T-cell (primary cell): Measurements from ENCODE around the gene TENM3. TPM values are rescaled to one million over a fixed set of nuclear protein-coding genes. Genes with fewer than 3 reads are reported as not detected.

Experiments used
- ATAC-seq, 4 experiments: fragments of 200-7000 bp in 3 of 4; fragments of 150-1000 bp in 1 of 4; cut with Tn5 transposase; replicated peaks in 1 of 4; 1 replicate in 3 of 4; 2 replicates in 1 of 4; pipeline ENCODE4 v1.10.0; 2021; ENCODE audit warnings: moderate library complexity in 3 of 4, mild to moderate bottlenecking in 2 of 4, moderate number of reproducible peaks in 1 of 4
- CTCF ChIA-PET, 2 donors: fragments of 300-600 bp; sonication (Branson Sonifier 250); formaldehyde crosslinking; loops; one replicate each; lab custom pipeline; 2022; ENCODE audit warnings: antibody characterized with exemption in 2 of 2; lab: Charles Lee
- POLR2A ChIA-PET, 2 donors: fragments of 300-600 bp; sonication (Branson Sonifier 250); formaldehyde crosslinking; loops; one replicate each; lab custom pipeline; 2022; ENCODE audit warnings: antibody characterized with exemption in 2 of 2; lab: Charles Lee
- DNase-seq, 35 experiments: peaks; one replicate each; pipeline versions ENCODE4 v3.0.0 to v3.0.0-alpha.2; 2013 to 2023
- H3K27ac ChIP-seq: one replicate; pipeline ENCODE4 v1.5.1; 2013; ENCODE audit warnings: low read length
- H3K27me3 ChIP-seq, 2 experiments: replicated peaks in 1 of 2; 1 replicate in 1 of 2; 2 replicates in 1 of 2; pipeline versions ENCODE4 v1.6.1 to v1.7.0; 2013; ENCODE audit warnings: low read length in 1 of 2, mixed read lengths in 1 of 2; ENCODE audit not compliant: control insufficient read depth in 2 of 2, insufficient read depth in 2 of 2; ENCODE audit errors: extremely low read depth in 1 of 2
- H3K36me3 ChIP-seq, 2 donors: 1 replicate in 1 of 2; 2 replicates in 1 of 2; pipeline versions ENCODE4 v1.6.1 to v1.7.0; 2013; ENCODE audit warnings: low read length in 1 of 2; ENCODE audit not compliant: control insufficient read depth in 2 of 2, insufficient read depth in 1 of 2; ENCODE audit errors: extremely low read depth in 1 of 2
- H3K4me1 ChIP-seq, 2 experiments: 1 replicate in 1 of 2; 2 replicates in 1 of 2; pipeline versions ENCODE4 v1.6.1 to v1.7.0; 2013; ENCODE audit warnings: low read length in 2 of 2, mixed read lengths in 1 of 2; ENCODE audit not compliant: insufficient read depth in 2 of 2, control insufficient read depth in 1 of 2; ENCODE audit errors: extremely low read depth in 1 of 2
- H3K4me3 ChIP-seq, 2 donors: 1 replicate in 1 of 2; 2 replicates in 1 of 2; pipeline versions ENCODE4 v1.5.1 to v1.7.0; 2013; ENCODE audit warnings: mild to moderate bottlenecking in 2 of 2, low read length in 1 of 2, moderate library complexity in 1 of 2; ENCODE audit not compliant: control insufficient read depth in 1 of 2; ENCODE audit errors: extremely low read depth in 1 of 2
- H3K9me3 ChIP-seq: 2 replicates; pipeline ENCODE4 v1.7.0; 2013
- H3K27ac Mint-ChIP-seq, 2 donors: one replicate each; pipeline ENCODE4 v1.8.0; 2020 to 2021; ENCODE audit warnings: mild to moderate bottlenecking in 2 of 2, mixed read lengths in 2 of 2
- H3K27me3 Mint-ChIP-seq, 2 donors: one replicate each; pipeline ENCODE4 v1.8.0; 2021 to 2022; ENCODE audit warnings: mixed read lengths in 2 of 2
- H3K36me3 Mint-ChIP-seq: one replicate; pipeline ENCODE4 v1.8.0; 2021; ENCODE audit warnings: mixed read lengths
- H3K4me1 Mint-ChIP-seq, 3 donors: one replicate each; pipeline ENCODE4 v1.8.0; 2020 to 2022; ENCODE audit warnings: mixed read lengths in 3 of 3, mild to moderate bottlenecking in 1 of 3
- H3K4me3 Mint-ChIP-seq, 3 donors: one replicate each; pipeline ENCODE4 v1.8.0; 2020 to 2022; ENCODE audit warnings: mild to moderate bottlenecking in 3 of 3, mixed read lengths in 3 of 3, moderate library complexity in 3 of 3
- H3K9me3 Mint-ChIP-seq, 3 donors: one replicate each; pipeline ENCODE4 v1.8.0; 2020 to 2022; ENCODE audit warnings: mixed read lengths in 3 of 3
- WGBS: methylation state at CpG from one replicate; pipeline ENCODE4 v1.1.5; 2013; ENCODE audit warnings: missing lambda C conversion rate; ENCODE audit not compliant: insufficient coverage; 5-methylcytosine and 5-hydroxymethylcytosine counted together
- total RNA-seq, 35 experiments: library from RNA in 6 of 35; stranded (reverse) in 6 of 35; fragments of 120-200 nt in 1 of 35; gene quantifications; one replicate each; pipeline versions ENCODE4 v1.2.1 to v1.2.4 and lab custom pipeline; 2013 to 2026

TENM3 gene
- total RNA-seq, 5 donors from 2014 or later (not counting 1 experiment from before 2014, with no cell fraction given) = 0.03 to 0.44 (median 0.16) TPM; not detected in 2

DNA sequence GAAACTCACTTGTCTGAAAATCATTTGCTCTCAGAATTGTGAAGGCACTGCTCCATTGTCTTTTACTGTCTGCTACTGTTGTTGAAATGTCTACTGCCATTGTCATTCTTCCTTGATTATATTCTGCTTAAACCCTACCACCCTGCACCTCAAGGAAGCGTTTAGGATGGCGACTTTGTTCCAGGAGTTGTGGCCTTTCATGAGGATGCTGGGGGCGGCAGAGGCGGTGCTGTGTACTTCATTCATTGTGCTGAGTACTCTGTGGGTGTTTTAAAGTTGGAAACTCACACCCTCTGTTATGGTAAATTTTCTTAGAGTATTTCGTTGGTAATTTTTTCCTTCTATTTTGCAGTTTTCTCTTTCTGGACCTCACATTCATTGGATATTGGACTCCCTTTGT, 258.9 kb downstream of the TENM3 start:
- Histone ChIP-seq H3K36me3 (no peaks in the 10 kb centered on the region), H3K27ac (no peak overlapping the region), H3K4me1 (no peaks in the 10 kb centered on the region), H3K4me3 (no peak overlapping the region), H3K9me3 (no peaks in the 10 kb centered on the region), H3K27me3 (peaks cover 0 to 1% of the 10 kb centered on the region in 2 experiments)
- H3K27ac Mint-ChIP-seq = no peak overlapping the region
- POLR2A ChIA-PET = no interaction called here
- H3K4me1 Mint-ChIP-seq = no peaks in the 10 kb centered on the region
- WGBS = 100% methylated on average over 1 of the region's 5 CpGs
- H3K36me3 Mint-ChIP-seq = no peaks in the 10 kb centered on the region
- ATAC-seq (no peak), DNase-seq (no peak)
- H3K4me3 Mint-ChIP-seq = no peak overlapping the region
- CTCF ChIA-PET = no interaction called here
- H3K9me3 Mint-ChIP-seq = no peaks in the 10 kb centered on the region
- H3K27me3 Mint-ChIP-seq = peaks cover 4 to 17% of the 10 kb centered on the region in 2 donors

DNA sequence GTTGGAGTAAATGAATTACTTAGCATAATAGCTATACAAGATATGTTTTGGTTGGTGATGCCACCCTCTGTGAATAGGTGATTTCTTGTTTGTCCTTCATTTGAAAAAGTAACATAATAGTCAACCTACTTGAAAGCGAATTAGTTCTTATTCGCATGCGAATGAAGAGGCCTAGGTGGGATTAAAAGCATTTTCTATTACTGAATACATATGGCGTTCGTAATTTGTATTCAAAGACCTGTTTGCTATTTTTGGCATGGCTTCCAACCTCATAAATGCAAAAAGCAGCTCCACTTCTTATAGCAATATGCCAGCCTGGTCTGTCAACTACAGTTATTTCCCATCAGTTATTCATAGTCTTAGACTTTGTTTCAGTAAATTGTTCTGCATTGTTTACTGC, 261.3 kb downstream of the TENM3 start:
- ATAC-seq = no peak
- Histone ChIP-seq H3K4me3 (no peak overlapping the region), H3K4me1 (no peaks in the 10 kb centered on the region), H3K27me3 (no peaks in the 10 kb centered on the region), H3K27ac (no peak overlapping the region), H3K36me3 (no peaks in the 10 kb centered on the region), H3K9me3 (no peaks in the 10 kb centered on the region)
- POLR2A ChIA-PET = no interaction called here
- Mint-ChIP-seq H3K4me1 (no peaks in the 10 kb centered on the region), H3K9me3 (no peaks in the 10 kb centered on the region), H3K36me3 (no peaks in the 10 kb centered on the region), H3K27ac (no peak overlapping the region), H3K27me3 (peaks cover 1 to 17% of the 10 kb centered on the region in 2 donors), H3K4me3 (no peak overlapping the region)
- CTCF ChIA-PET = no interaction called here
- WGBS = 100% methylated on average over 2 of the region's 5 CpGs
- DNase-seq = no peak

DNA sequence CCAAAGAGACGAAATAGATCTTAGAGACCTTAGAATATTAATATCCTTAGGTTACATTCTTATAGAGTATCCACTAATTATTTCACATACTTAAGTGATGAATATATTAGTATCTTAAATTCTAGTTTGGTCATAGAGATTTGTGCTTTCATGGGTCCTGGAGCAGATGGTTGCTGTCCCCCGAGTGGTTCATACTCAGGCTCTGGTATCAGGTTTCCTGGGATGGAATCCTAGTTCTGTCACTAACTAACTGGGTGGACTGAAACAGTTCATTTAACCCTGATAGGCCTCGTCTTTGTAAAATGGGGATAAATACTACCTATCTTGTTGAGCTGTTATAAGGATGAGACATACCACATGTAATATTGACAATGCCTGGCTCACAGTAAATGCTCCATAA, 264.6 kb downstream of the TENM3 start:
- CTCF ChIA-PET = no interaction called here
- WGBS = 75% methylated on average over 1 of the region's 3 CpGs
- POLR2A ChIA-PET = no interaction called here
- Histone ChIP-seq H3K4me1 (no peaks in the 10 kb centered on the region), H3K27me3 (no peaks in the 10 kb centered on the region), H3K27ac (no peak overlapping the region), H3K4me3 (no peak overlapping the region), H3K9me3 (no peaks in the 10 kb centered on the region), H3K36me3 (no peaks in the 10 kb centered on the region)
- ATAC-seq (no peak), DNase-seq (no peak)
- Mint-ChIP-seq H3K27me3 (peaks cover 6 to 17% of the 10 kb centered on the region in 2 donors), H3K4me1 (no peaks in the 10 kb centered on the region), H3K4me3 (no peak overlapping the region), H3K9me3 (no peaks in the 10 kb centered on the region), H3K36me3 (no peaks in the 10 kb centered on the region), H3K27ac (no peak overlapping the region)

DNA sequence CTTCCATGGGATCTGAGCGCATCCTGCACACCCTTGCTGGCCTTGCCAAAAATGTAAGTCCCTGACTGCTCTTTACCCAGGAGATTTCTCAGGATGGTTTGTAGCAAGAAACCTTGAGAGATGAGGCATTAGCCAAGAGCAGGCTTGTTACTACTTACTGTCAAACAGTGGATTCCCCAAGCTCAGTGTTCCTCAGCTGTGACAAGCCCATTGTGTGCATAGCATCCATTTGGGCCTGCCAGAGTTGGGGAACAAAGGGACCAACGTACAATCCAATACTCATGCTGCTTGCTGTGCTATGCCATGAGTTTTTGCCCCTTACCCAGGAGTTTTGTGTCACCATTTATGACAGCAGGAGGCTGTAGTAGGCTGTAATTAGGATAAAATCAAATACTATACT, 267.6 kb downstream of the TENM3 start:
- peaks cover 4 to 5% of the 10 kb centered on the region in 2 donors for H3K27me3 Mint-ChIP-seq
- no peaks in the 10 kb centered on the region for H3K4me1 ChIP-seq
- ATAC-seq (no peak), DNase-seq (no peak)
- no peaks in the 10 kb centered on the region for H3K36me3 ChIP-seq
- no peaks in the 10 kb centered on the region for H3K27me3 ChIP-seq
- H3K27ac ChIP-seq = no peak overlapping the region
- no peaks in the 10 kb centered on the region for H3K4me1 Mint-ChIP-seq
- H3K4me3 Mint-ChIP-seq = no peak overlapping the region
- no peaks in the 10 kb centered on the region for H3K36me3 Mint-ChIP-seq
- no peak overlapping the region for H3K4me3 ChIP-seq
- H3K9me3 ChIP-seq = no peaks in the 10 kb centered on the region
- H3K9me3 Mint-ChIP-seq = no peaks in the 10 kb centered on the region
- H3K27ac Mint-ChIP-seq = no peak overlapping the region
- WGBS = no CpG with 5 or more reads among the region's 2 CpGs
- ChIA-PET POLR2A (no interaction called here), CTCF (no interaction called here)

DNA sequence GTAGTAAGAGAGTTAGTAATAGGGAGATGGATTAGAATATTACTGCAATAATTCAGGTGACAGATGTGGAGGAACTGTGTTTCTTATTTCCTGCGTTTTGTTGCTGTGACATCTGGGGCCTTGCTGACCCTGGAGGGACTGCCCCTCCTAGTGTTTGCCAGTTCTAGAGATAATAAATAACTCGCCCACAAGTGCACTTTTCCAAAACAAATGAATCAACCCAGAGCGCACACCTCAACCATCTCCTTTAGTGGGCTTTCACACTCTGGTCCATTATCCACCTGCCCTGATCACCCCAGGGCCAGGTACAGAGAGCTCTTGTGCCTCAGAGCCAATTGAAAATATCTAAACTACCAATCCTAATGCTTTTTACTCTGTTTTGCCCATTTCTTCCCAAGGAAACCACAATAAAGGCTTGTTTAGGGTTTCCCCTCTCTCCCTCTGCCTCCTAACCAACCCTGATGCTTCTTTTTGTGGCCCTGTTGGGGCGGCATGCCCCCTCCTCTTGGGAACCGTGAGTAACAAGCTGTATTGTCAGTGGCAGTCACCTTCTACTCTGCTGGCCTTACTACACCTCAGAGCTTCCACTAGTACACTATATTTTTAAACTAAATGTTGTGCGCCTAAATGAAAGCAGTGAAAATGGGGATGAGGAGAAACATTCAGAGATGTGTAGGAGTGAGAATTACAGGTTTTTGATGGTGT, 270.5 kb downstream of the TENM3 start:
- Mint-ChIP-seq H3K36me3 (no peaks in the 10 kb centered on the region), H3K9me3 (peaks cover 0 to 4% (median 0%) of the 10 kb centered on the region in 3 donors), H3K4me3 (no peak overlapping the region), H3K4me1 (no peaks in the 10 kb centered on the region), H3K27me3 (peaks cover 4 to 6% of the 10 kb centered on the region in 2 donors), H3K27ac (no peak overlapping the region)
- DNase-seq = no peak
- Histone ChIP-seq H3K4me1 (no peaks in the 10 kb centered on the region), H3K4me3 (no peak overlapping the region), H3K27ac (no peak overlapping the region), H3K36me3 (no peaks in the 10 kb centered on the region), H3K27me3 (no peaks in the 10 kb centered on the region), H3K9me3 (no peaks in the 10 kb centered on the region)
- 66% methylated on average over 4 of the region's 6 CpGs for WGBS
- CTCF ChIA-PET = no interaction called here
- POLR2A ChIA-PET = no interaction called here
- no peak for ATAC-seq

DNA sequence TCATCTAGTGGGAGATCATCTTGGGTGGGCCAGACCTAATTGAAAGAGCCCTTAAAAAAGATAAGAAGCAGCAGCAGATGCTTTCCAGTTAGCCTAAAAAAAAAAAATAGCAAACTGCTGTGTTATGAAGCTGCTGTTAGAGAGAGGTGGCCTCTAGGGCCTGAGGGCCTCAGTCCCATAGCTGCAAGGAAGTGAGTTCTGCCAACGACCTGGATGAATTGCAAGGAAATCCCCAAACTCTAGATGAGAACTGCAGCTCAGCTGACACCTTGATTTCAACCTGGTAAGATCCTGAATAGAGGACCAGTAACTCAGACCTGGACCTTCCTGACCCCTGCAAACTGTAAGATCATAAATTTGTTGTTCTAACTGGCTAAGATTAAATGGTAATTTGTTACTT, 275.2 kb downstream of the TENM3 start:
- no peak overlapping the region for H3K4me3 Mint-ChIP-seq
- no peak overlapping the region for H3K4me3 ChIP-seq
- H3K36me3 Mint-ChIP-seq = no peaks in the 10 kb centered on the region
- no peak for DNase-seq
- no peak for ATAC-seq
- no peaks in the 10 kb centered on the region for H3K27me3 ChIP-seq
- POLR2A ChIA-PET = no interaction called here
- 11% methylated on average over 1 of the region's 1 CpG for WGBS
- no peaks in the 10 kb centered on the region for H3K4me1 ChIP-seq
- CTCF ChIA-PET = no interaction called here
- H3K4me1 Mint-ChIP-seq = no peaks in the 10 kb centered on the region
- H3K9me3 ChIP-seq = no peaks in the 10 kb centered on the region
- no peaks in the 10 kb centered on the region for H3K36me3 ChIP-seq
- H3K27ac ChIP-seq = no peak overlapping the region
- no peak overlapping the region for H3K27ac Mint-ChIP-seq
- peaks cover 4% of the 10 kb centered on the region in 2 donors for H3K27me3 Mint-ChIP-seq
- H3K9me3 Mint-ChIP-seq = peaks cover 0 to 4% (median 0%) of the 10 kb centered on the region in 3 donors
